ENCODE results near the gene BRIX1.
"Not testable (repeated sequence)": the region's sequence is repeated elsewhere in the genome, so short reads cannot be mapped to it uniquely, and the experiment has no call there.

- TF ChIP-seq, protein P1, sequence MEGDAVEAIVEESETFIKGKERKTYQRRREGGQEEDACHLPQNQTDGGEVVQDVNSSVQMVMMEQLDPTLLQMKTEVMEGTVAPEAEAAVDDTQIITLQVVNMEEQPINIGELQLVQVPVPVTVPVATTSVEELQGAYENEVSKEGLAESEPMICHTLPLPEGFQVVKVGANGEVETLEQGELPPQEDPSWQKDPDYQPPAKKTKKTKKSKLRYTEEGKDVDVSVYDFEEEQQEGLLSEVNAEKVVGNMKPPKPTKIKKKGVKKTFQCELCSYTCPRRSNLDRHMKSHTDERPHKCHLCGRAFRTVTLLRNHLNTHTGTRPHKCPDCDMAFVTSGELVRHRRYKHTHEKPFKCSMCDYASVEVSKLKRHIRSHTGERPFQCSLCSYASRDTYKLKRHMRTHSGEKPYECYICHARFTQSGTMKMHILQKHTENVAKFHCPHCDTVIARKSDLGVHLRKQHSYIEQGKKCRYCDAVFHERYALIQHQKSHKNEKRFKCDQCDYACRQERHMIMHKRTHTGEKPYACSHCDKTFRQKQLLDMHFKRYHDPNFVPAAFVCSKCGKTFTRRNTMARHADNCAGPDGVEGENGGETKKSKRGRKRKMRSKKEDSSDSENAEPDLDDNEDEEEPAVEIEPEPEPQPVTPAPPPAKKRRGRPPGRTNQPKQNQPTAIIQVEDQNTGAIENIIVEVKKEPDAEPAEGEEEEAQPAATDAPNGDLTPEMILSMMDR (conservative IDR thresholded peaks at IDR 0.05 in 1 of 2, IDR thresholded peaks at IDR 0.05 in 1 of 2; ENCODE audit: extremely low read depth in 1 of 2, insufficient read depth in 1 of 2, low read depth in 1 of 2, low read length in 2 of 2) = not testable (repeated sequence)
- TF ChIP-seq EZH2 (IDR thresholded peaks at IDR 0.05; ENCODE audit: borderline replicate concordance, low read length) = not testable (repeated sequence)
These were observed 56.1 kb downstream of the BRIX1 start for GRCh38 chr5:34971655-34972054.
